Smooth muscle cell (in vitro differentiated cells): ENCODE results near the gene CKMT1B. TPM values are rescaled to one million over a fixed set of nuclear protein-coding genes. Genes with fewer than 3 reads are reported as not detected.
"Not testable (repeated sequence)": the region's sequence is repeated elsewhere in the genome, so short reads cannot be mapped to it uniquely, and the experiment has no call there.

Source experiments
- DNase-seq: peaks from one replicate; lab custom pipeline; 2025; ENCODE audit not compliant: unreplicated experiment; lab: John Stamatoyannopoulos, UW
- H2AFZ ChIP-seq: fragments of 200-600 bp; sonication (generic); 2 replicates; pipeline ENCODE4 v1.6.0; 2016; ENCODE audit warnings: antibody characterized with exemption, low read depth, mild to moderate bottlenecking
- H3F3A ChIP-seq: fragments of 200-600 bp; sonication (generic); 2 replicates; pipeline ENCODE4 v1.6.0; 2017; ENCODE audit warnings: antibody characterized with exemption, low read depth
- H3K27ac ChIP-seq: fragments of 200-600 bp; sonication (generic); 2 replicates; pipeline ENCODE4 v1.5.1; 2016; ENCODE audit warnings: low read depth, mild to moderate bottlenecking
- H3K27me3 ChIP-seq: fragments of 200-600 bp; sonication (generic); 2 replicates; pipeline ENCODE4 v1.6.1; 2016; ENCODE audit warnings: low read depth, mild to moderate bottlenecking
- H3K36me3 ChIP-seq: fragments of 200-600 bp; sonication (generic); 2 replicates; pipeline ENCODE4 v1.5.1; 2016; ENCODE audit warnings: low read depth
- H3K4me1 ChIP-seq: fragments of 200-600 bp; sonication (generic); 2 replicates; pipeline ENCODE4 v1.5.1; 2016; ENCODE audit warnings: low read depth
- H3K4me2 ChIP-seq: fragments of 200-600 bp; sonication (generic); 2 replicates; pipeline ENCODE4 v1.6.0; 2016; ENCODE audit warnings: mild to moderate bottlenecking
- H3K4me3 ChIP-seq: fragments of 200-600 bp; sonication (generic); 2 replicates; pipeline ENCODE4 v1.5.1; 2016; ENCODE audit warnings: mild to moderate bottlenecking
- H3K79me2 ChIP-seq: fragments of 200-600 bp; sonication (generic); 2 replicates; pipeline ENCODE4 v1.6.0; 2016; ENCODE audit warnings: low read depth, mild to moderate bottlenecking
- H3K9ac ChIP-seq: fragments of 200-600 bp; sonication (generic); 2 replicates; pipeline ENCODE4 v1.6.0; 2016; ENCODE audit warnings: low read depth
- H3K9me3 ChIP-seq: fragments of 200-600 bp; sonication (generic); replicated peaks from 2 replicates; pipeline ENCODE4 v1.5.1; 2016; ENCODE audit warnings: low read depth
- H4K20me1 ChIP-seq: fragments of 200-600 bp; sonication (generic); 2 replicates; pipeline ENCODE4 v1.6.0; 2016; ENCODE audit warnings: low read depth
- CTCF ChIP-seq: fragments of 200-600 bp; sonication (generic); IDR thresholded peaks from 2 replicates; pipeline ENCODE4 v1.5.1; 2017; ENCODE audit warnings: borderline replicate concordance, mild to moderate bottlenecking, antibody characterized with exemption; ENCODE audit not compliant: insufficient read depth, poor library complexity, severe bottlenecking
- WGBS: methylation state at CpG from one replicate; pipeline ENCODE4 v1.1.7; 2016; ENCODE audit warnings: low lambda C conversion rate; 5-methylcytosine and 5-hydroxymethylcytosine counted together
- polyA plus RNA-seq: library from polyadenylated mRNA; unstranded; fragments of >200 nt; fragmentation: Nextera tagmentation; extraction: Ambion mirVana; gene quantifications from 2 replicates; pipeline ENCODE4 v1.2.1, GENCODE V29; 2016
- total RNA-seq: library from RNA; depleted of rRNA; stranded (reverse); fragments of >200 nt; gene quantifications from 2 replicates; pipeline ENCODE4 v1.2.3, GENCODE V29; 2014

CKMT1B gene
- total and polyA plus RNA-seq, 2 experiments from 2014 or later: 7.2 TPM; not detected in 1

GRCh38 chr15:43550527-43551363, 43.1 kb upstream of the CKMT1B start:
- no peak for DNase-seq
- Histone ChIP-seq H2AFZ (no peak overlapping the region), H3K9ac (no peak overlapping the region), H3K4me1 (no peaks in the 10 kb centered on the region), H3K4me2 (no peak overlapping the region), H4K20me1 (no peaks in the 10 kb centered on the region), H3K9me3 (peaks cover 4% of the 10 kb centered on the region), H3K27me3 (no peaks in the 10 kb centered on the region), H3K4me3 (no peak overlapping the region), H3K36me3 (no peaks in the 10 kb centered on the region), H3K27ac (no peak overlapping the region), H3K79me2 (no peaks in the 10 kb centered on the region), H3F3A (no peaks in the 10 kb centered on the region)
- no peak for TF ChIP-seq CTCF
- 75% methylated on average over 10 of the region's 10 CpGs for WGBS

- H3K4me1 ChIP-seq: no peaks in the 10 kb centered on the region
- no peaks in the 10 kb centered on the region for H3K79me2 ChIP-seq
- no peak for DNase-seq
- H4K20me1 ChIP-seq: no peaks in the 10 kb centered on the region
- H3K9me3 ChIP-seq: peaks cover 4% of the 10 kb centered on the region
- H3K9ac ChIP-seq: no peak overlapping the region
- H3K4me2 ChIP-seq: no peak overlapping the region
- H3K27ac ChIP-seq: no peak overlapping the region
- no peaks in the 10 kb centered on the region for H3F3A ChIP-seq
- H3K4me3 ChIP-seq: no peak overlapping the region
- WGBS: 98% methylated on average over 4 of the region's 4 CpGs
- no peak for TF ChIP-seq CTCF
- no peak overlapping the region for H2AFZ ChIP-seq
- no peaks in the 10 kb centered on the region for H3K27me3 ChIP-seq
- H3K36me3 ChIP-seq: no peaks in the 10 kb centered on the region
Observed at GRCh38 chr15:43552256-43552655, 41.6 kb upstream of the CKMT1B start.

GRCh38 chr15:43552986-43553385, 40.8 kb upstream of the CKMT1B start:
- WGBS: 88% methylated on average over 2 of the region's 2 CpGs
- no peak for TF ChIP-seq CTCF

GRCh38 chr15:43562753-43563152, 31.1 kb upstream of the CKMT1B start:
- WGBS: 100% methylated on average over 2 of the region's 3 CpGs
- not testable (repeated sequence) for H3K9ac ChIP-seq, H3K4me2 ChIP-seq, H4K20me1 ChIP-seq, H3K27ac ChIP-seq, H3K27me3 ChIP-seq, H3K4me1 ChIP-seq, H3K36me3 ChIP-seq, H3K4me3 ChIP-seq, H3K9me3 ChIP-seq, H3K79me2 ChIP-seq, DNase-seq, H3F3A ChIP-seq, H2AFZ ChIP-seq

More at GRCh38 chr15:43552986-43553385, 40.8 kb upstream of the CKMT1B start:
- no peaks in the 10 kb centered on the region for H3K36me3 ChIP-seq
- H2AFZ ChIP-seq: no peak overlapping the region
- no peaks in the 10 kb centered on the region for H3K4me1 ChIP-seq
- H3K27me3 ChIP-seq: no peaks in the 10 kb centered on the region
- H3K79me2 ChIP-seq: no peaks in the 10 kb centered on the region
- H3K27ac ChIP-seq: no peak overlapping the region
- no peak overlapping the region for H3K4me3 ChIP-seq
- no peaks in the 10 kb centered on the region for H3K9me3 ChIP-seq
- H4K20me1 ChIP-seq: no peaks in the 10 kb centered on the region
- no peak for DNase-seq
- no peaks in the 10 kb centered on the region for H3F3A ChIP-seq
- no peak overlapping the region for H3K9ac ChIP-seq
- H3K4me2 ChIP-seq: no peak overlapping the region

GRCh38 chr15:43563793-43564192, 30.0 kb upstream of the CKMT1B start:
- H3K4me3 ChIP-seq, H3K9ac ChIP-seq, H3K79me2 ChIP-seq, H3K9me3 ChIP-seq, DNase-seq, H3K36me3 ChIP-seq, H3F3A ChIP-seq, H3K4me2 ChIP-seq, H2AFZ ChIP-seq, H3K27ac ChIP-seq, H3K4me1 ChIP-seq, H3K27me3 ChIP-seq, H4K20me1 ChIP-seq: not testable (repeated sequence)
- no CpG with 5 or more reads among the region's 8 CpGs for WGBS

GRCh38 chr15:43566615-43567014, 27.2 kb upstream of the CKMT1B start:
- H3K4me2 ChIP-seq, H3K79me2 ChIP-seq, H3K36me3 ChIP-seq, H3K9ac ChIP-seq, H3K27ac ChIP-seq, H3K27me3 ChIP-seq, H2AFZ ChIP-seq, H3K4me1 ChIP-seq, H3K9me3 ChIP-seq, DNase-seq, H3K4me3 ChIP-seq, H4K20me1 ChIP-seq, H3F3A ChIP-seq: not testable (repeated sequence)
- WGBS: no CpG with 5 or more reads among the region's 2 CpGs
